GM18502 (cell line): ENCODE data around the gene LINC00305.

Experiments used
- ATAC-seq: cut with Tn5 transposase; IDR thresholded peaks from one replicate; pipeline ENCODE4 v1.9.1; 2021; ENCODE audit warnings: mild to moderate bottlenecking; ENCODE audit not compliant: unreplicated experiment, poor library complexity

LINC00305 gene

DNA sequence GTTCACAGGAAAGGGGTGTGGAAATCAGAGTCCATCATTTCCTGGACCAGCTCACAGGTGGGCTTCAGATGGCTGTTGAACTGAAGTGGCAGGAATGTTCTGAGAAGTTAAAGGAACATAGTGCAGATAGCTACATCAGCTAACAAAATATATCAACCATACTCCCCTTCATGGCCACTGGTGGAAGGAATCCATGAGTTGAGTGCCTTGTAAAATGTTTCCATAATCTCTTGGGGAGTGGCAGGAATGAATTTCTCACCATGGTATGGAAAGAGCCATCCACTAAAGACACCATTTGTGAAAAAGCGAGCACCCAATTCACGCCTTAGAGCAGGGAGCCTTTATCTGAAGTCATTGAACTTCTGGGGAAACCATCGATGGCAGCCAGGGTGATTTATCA, at the start of gene LINC00305:
Gene LINC00305, minus strand, starts transcription at position 101 of the 400 bp plus-strand sequence.
- ATAC-seq = no peak

GRCh38 chr18:64191069-64191468, 42.2 kb upstream of the LINC00305 start:
- no peak for ATAC-seq

DNA sequence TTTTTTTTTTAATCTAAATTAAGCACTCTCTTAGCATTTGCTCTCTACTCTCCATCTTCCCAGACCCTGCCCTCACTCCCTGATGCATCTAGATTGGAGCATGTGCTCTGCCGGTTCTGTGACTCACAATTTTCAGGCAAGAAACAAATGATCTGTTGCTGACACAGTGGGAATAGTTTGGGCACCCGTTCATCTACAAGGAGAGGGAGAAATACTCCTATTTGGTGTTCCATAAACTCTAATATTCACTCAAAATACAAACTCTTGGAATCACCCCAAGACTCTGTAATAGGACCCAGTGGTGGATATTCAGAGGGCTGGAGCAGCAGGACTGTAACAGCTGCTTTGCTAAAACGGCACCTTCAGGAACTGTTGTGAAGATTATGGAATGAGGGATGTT, 37.1 kb upstream of the LINC00305 start:
- no peak for ATAC-seq

DNA sequence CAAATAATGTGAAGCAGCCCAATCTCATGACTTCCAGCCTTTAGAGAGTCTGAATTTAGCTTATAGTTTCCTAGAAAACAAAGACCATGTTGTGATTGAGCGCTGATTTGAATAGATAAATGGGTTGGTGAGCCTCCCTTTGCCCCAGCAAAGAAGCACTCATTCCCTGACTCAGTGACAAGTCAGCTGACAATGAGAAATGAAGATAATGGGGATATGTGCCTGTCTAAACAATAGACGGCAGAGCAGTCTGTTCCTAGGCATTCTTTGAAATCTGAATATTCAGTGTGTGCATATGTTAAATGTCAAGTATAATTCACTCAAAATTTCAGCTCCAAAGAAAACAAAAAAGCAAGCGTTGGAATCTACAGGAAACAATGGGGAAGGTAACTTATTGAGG, 34.8 kb upstream of the LINC00305 start:
- ATAC-seq = no peak

GRCh38 chr18:64180617-64181016, 31.7 kb upstream of the LINC00305 start:
- no peak for ATAC-seq

DNA sequence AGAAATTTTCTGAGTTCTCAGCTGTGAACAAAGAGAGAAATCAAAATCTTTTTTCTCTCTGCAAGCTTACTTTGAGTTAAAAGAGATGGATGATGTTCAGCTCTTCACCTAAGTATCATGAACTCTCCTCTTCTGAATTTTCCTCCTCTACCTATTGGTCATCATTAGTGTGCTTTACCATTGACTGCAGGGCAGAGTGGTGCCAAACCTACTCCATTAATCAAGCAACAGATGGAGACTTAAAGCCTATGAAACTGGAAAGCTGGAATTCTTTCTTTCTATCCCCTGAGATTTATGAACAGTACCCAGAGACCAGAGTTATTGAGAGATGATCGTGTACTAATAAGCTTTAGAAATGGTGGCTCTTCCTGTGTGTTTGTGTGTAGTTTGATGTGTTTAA, 31.3 kb upstream of the LINC00305 start:
- no peak for ATAC-seq

DNA sequence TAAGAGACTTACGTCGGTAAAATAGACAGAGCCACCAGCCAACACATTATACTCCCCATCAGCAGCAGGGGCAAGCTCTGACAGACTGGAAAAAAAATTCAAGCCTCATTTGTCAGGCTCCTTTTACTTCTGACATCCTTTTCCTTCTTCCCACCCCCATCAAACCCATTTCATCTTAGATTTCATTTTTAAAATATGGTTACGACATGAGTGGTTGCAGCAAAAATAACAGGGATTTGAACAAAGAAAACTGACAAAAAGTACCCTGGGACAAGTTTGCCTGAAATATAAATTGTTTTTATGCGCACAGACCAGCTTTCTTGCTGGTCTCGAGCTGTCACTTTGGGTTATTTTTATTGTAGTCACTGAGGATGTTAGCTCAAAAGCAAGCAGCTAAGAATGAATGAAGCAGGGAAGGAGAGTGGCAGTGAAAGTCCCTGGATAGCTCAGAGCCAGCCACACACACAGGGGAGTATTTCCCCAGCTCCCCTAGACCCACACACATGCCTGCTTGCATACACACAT, 30.7 kb upstream of the LINC00305 start:
- no peak for ATAC-seq

GRCh38 chr18:64178860-64179259, 30.0 kb upstream of the LINC00305 start:
- no peak for ATAC-seq

- ATAC-seq = no peak
These were observed 26.5 kb upstream of the LINC00305 start for GRCh38 chr18:64175432-64175831.

GRCh38 chr18:64171576-64171975, 22.7 kb upstream of the LINC00305 start:
- ATAC-seq = no peak

- ATAC-seq = no peak
These were observed 18.6 kb upstream of the LINC00305 start for GRCh38 chr18:64167408-64167925.

DNA sequence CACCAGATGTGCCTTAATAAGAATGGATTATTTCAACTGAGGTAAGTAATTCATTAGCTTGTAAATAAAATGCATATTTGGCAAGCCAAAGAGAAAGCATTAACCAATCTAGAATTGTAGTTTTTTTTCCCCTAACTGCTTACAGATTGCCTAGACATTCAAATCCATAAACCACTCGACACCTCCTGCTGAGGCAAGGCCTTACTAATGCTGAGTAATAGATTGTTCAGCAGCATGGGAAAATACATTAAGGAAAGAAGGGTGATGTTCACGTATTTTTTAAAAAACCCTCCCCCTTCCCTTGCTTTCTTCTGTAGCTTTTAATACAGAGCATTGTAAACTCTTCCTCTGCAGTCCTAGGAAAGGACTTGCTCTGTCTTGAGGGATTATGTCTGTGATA, 17.0 kb upstream of the LINC00305 start:
- no peak for ATAC-seq

DNA sequence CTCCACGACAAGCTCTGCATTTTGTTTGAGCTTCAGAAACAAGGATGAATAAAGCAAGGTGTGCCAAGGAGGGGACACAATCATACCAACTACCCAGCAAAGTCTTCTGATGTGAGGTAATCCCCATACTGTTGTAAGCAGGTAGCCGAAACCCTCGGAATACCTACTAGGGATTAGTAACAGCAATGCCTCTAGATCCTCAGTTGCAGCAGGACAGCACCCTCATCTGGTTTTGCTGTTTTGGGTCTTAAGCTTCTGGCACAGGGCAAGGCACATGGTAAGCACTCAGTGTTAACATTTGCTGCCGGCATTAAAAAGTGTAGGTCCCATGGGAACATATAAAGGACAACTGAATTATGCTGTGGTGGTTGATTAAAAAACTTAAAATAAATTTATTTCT, 16.0 kb upstream of the LINC00305 start:
- ATAC-seq = no peak

DNA sequence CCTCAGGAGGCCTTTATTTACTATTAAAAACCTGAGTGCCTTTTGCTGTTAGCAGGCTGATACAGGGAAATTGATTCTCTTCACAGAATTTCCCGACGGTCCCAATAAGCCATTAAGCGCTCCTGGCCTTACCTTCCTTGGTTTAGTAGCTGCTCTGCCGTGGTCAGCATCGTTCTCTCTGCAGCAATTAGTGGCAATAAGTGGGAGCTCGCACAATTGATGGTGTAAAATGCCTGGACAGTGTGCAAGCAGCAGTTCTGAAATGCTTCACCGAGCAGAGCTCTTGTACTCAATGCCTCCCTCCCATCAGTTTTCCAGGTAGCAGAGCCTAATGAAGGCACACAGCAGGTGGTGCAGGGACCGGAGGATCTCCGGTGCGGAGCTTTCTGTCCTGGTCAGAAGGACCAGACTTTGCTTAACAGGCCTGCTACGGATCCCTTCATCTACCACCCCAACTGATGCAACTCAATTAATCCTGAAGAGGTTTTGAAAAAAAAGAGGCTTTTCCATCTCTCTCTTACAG, 1.1 kb upstream of the LINC00305 start:
- ATAC-seq = no peak

GRCh38 chr18:64142904-64143303, 6.0 kb downstream of the LINC00305 start:
- ATAC-seq = no peak

DNA sequence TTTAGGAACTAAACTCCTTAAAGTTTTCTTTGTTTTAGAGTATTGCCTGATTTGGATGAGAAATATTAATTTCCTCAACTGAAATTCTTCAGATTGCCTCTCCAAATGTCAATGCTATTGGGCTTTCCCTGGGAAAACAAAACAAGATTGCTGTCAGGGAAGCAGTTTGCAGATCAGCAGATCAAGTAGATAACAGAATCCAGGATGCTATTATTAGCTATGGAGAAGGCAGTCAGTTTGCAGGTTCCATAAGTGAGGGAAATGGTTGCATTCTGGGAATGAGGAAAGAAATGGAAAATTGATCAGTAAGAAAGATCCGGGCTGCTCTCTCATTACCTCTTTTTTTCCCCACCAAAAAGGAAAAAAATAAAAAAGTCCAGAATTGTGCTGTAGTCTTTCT, 11.0 kb downstream of the LINC00305 start:
- no peak for ATAC-seq

GRCh38 chr18:64134044-64134747, 14.7 kb downstream of the LINC00305 start:
- no peak for ATAC-seq

GRCh38 chr18:64132871-64133270, 16.0 kb downstream of the LINC00305 start:
- no peak for ATAC-seq

- no peak for ATAC-seq
These were observed 17.6 kb downstream of the LINC00305 start for GRCh38 chr18:64131314-64131713.

DNA sequence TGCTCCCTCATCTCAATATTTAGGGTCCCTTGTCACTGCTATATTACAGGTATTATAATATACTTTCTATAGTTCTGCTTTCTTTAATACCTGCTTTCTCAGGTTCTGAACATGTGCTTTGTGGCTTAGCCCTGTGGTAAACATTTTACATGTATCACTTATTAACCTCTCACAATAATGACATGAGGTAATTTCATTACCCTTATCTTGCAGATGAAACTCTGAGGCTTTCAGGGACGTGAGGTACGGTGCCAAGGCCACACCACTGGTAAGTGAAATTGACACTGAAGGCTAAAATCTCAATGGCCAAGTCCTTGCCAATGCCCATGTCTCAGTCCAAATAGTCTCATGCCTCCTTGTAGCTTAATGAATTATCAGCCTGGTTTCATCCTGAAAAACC, 21.7 kb downstream of the LINC00305 start:
- ATAC-seq = no peak

- no peak for ATAC-seq
These were observed 29.0 kb downstream of the LINC00305 start for GRCh38 chr18:64119916-64120315.

GRCh38 chr18:64118406-64118805, 30.5 kb downstream of the LINC00305 start:
- ATAC-seq = no peak
